GM19239 (cell line): ENCODE data around the gene DMD.

Experiments
- DNase-seq: peaks from one replicate; pipeline ENCODE4 v3.0.0; 2011; ENCODE audit warnings: low spot score; ENCODE audit not compliant: insufficient read length
- FAIRE-seq: peaks from 2 replicates; lab custom pipeline; 2011; peaks lifted over from hg19 to GRCh38; lab: Jason Lieb, UNC

DMD gene

GRCh38 chrX:31070057-31070468, 2141.3 kb downstream of the DMD start:
- FAIRE-seq (peak; percentile 37), DNase-seq (no peak)
